MCF 10A (cell line): ENCODE measurements around the gene PDZRN4. TPM values are rescaled to one million over a fixed set of nuclear protein-coding genes. Genes with fewer than 3 reads are reported as not detected.

Experiments used
- BruUV-seq: library from RNA; stranded (reverse); fragments of 400-500 nt; replicated peaks from 2 replicates; lab custom pipeline; 2021; lab: Mats Ljungman, UMichigan
- CTCF ChIA-PET: fragments of 300-600 bp; sonication (Branson Sonifier 250); formaldehyde crosslinking; extraction: SDS; loops from one replicate; lab custom pipeline; 2021; ENCODE audit warnings: antibody characterized with exemption, inconsistent platforms; lab: Yijun Ruan, JAX
- POLR2A ChIA-PET: fragments of 300-600, 350-650 bp; sonication (Branson Sonifier 250); formaldehyde crosslinking; extraction: SDS; loops from one replicate; lab custom pipeline; 2020; ENCODE audit warnings: antibody characterized with exemption, inconsistent platforms; lab: Yijun Ruan, JAX
- DNase-seq: peaks from one replicate; pipeline ENCODE4 v3.0.0-alpha.2; 2018; ENCODE audit not compliant: unreplicated experiment
- H3K27ac Mint-ChIP-seq: one replicate; pipeline ENCODE4 v1.8.0; 2022; ENCODE audit warnings: mild to moderate bottlenecking, low read depth, mixed read lengths; ENCODE audit not compliant: unreplicated experiment
- H3K27me3 Mint-ChIP-seq: one replicate; pipeline ENCODE4 v1.8.0; 2022; ENCODE audit warnings: mixed read lengths; ENCODE audit not compliant: insufficient read depth, unreplicated experiment
- H3K36me3 Mint-ChIP-seq: one replicate; pipeline ENCODE4 v1.8.0; 2022; ENCODE audit warnings: mild to moderate bottlenecking, moderate library complexity, mixed read lengths; ENCODE audit not compliant: insufficient read depth, unreplicated experiment
- H3K4me1 Mint-ChIP-seq: one replicate; pipeline ENCODE4 v1.8.0; 2022; ENCODE audit warnings: mixed read lengths; ENCODE audit not compliant: insufficient read depth, unreplicated experiment
- H3K4me3 Mint-ChIP-seq: one replicate; pipeline ENCODE4 v1.8.0; 2022; ENCODE audit warnings: mild to moderate bottlenecking, moderate library complexity, mixed read lengths; ENCODE audit not compliant: unreplicated experiment
- H3K9me3 Mint-ChIP-seq: one replicate; pipeline ENCODE4 v1.8.0; 2022; ENCODE audit warnings: mixed read lengths; ENCODE audit not compliant: unreplicated experiment
- intact Hi-C: fragments of 100-400 bp; cut with micrococcal nuclease; formaldehyde crosslinking; loops from 2 replicates; pipeline ENCODE4 v1.14.1; 2022
- total RNA-seq: library from RNA; stranded (reverse); gene quantifications from 2 replicates; pipeline ENCODE4 v1.2.3, GENCODE V29; 2022
- TF ChIP-seq, protein P1 (sequence below): fragments of 200-600 bp; IDR thresholded peaks from one replicate; pipeline ENCODE4 v1.8.0; 2022; ENCODE audit warnings: antibody characterized with exemption, mild to moderate bottlenecking; ENCODE audit not compliant: unreplicated experiment

Gene PDZRN4
- total RNA-seq, 1 experiment from 2014 or later: not detected

DNA sequence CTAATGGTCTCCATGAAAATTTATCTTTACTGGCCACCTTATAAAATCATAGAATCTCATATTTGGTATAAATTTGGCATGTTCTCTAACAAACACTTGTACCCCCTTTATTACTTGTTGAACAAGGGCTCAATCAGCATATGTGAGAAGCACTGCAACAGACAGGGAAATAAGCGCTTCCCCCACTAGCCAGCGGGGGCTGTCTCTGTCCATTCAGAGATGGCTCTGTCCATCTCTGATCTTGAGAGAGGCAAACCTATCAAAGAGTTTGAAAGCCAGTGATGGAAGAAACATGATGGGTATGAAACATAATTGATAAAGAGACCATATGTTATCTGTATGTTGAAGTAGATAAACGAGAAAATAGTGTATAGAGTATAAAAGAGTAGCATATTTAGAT lies 326.8 kb downstream of the PDZRN4 start:
- no TSS peak for BruUV-seq
- H3K36me3 Mint-ChIP-seq: no peaks in the 10 kb centered on the region
- H3K27ac Mint-ChIP-seq: no peak overlapping the region
- ChIA-PET CTCF (interaction anchor here (0.6 to 2.0 kb wide), 2 partner anchors 200 to 510 kb away, joined by 3 to 10 read pairs; no protein-coding TSS in a partner anchor), POLR2A (no interaction called here)
- no peaks in the 10 kb centered on the region for H3K9me3 Mint-ChIP-seq
- DNase-seq: no peak
- no peak overlapping the region for H3K4me3 Mint-ChIP-seq
- TF ChIP-seq, protein P1, sequence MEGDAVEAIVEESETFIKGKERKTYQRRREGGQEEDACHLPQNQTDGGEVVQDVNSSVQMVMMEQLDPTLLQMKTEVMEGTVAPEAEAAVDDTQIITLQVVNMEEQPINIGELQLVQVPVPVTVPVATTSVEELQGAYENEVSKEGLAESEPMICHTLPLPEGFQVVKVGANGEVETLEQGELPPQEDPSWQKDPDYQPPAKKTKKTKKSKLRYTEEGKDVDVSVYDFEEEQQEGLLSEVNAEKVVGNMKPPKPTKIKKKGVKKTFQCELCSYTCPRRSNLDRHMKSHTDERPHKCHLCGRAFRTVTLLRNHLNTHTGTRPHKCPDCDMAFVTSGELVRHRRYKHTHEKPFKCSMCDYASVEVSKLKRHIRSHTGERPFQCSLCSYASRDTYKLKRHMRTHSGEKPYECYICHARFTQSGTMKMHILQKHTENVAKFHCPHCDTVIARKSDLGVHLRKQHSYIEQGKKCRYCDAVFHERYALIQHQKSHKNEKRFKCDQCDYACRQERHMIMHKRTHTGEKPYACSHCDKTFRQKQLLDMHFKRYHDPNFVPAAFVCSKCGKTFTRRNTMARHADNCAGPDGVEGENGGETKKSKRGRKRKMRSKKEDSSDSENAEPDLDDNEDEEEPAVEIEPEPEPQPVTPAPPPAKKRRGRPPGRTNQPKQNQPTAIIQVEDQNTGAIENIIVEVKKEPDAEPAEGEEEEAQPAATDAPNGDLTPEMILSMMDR: no peak
- no peaks in the 10 kb centered on the region for H3K4me1 Mint-ChIP-seq
- intact Hi-C loops: no loop called here
- peaks cover 28% of the 10 kb centered on the region for H3K27me3 Mint-ChIP-seq

DNA sequence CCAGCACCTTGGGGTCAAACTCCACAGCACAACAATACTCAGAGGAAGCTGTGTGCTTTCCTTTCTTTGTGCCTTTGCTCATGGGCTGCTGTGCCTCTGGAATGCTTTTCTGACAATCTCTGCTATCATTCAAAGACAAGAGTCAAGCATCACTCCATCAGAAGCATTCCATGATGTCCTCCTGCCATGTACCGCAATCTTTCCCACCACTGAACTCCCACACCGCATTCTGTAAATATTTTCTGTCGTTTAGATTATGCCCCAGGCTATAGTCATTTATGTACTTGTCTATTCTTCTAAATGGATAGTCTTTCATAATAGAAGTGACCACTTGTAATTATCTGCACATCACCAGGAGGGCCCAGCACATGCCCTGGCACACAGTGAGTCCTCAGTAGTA lies 327.8 kb downstream of the PDZRN4 start:
- Mint-ChIP-seq H3K9me3 (no peaks in the 10 kb centered on the region), H3K4me3 (no peak overlapping the region), H3K27ac (no peak overlapping the region), H3K36me3 (no peaks in the 10 kb centered on the region), H3K4me1 (no peaks in the 10 kb centered on the region), H3K27me3 (peaks cover 28% of the 10 kb centered on the region)
- intact Hi-C loops: no loop called here
- TF ChIP-seq, protein P1: no peak
- ChIA-PET POLR2A (no interaction called here), CTCF (no interaction called here)
- DNase-seq: no peak
- no TSS peak for BruUV-seq

DNA sequence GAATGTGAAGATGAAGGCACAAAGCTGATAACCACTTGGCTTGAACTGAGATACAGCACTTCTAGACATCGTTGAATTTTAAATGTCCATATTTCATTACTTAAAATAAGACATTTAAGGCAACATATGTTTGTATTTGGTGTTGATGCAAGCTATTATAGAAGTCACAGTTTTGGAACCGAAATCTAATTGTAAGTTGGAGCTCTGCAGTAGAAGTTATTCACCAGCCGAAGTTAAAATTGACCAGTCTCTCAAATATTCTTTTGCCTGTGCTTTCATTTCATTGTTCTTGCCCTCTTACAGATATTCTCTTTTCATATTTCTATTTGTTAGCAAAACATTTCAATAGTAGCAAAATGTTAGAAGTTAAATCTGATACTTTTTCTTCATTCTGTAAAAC lies 332.7 kb downstream of the PDZRN4 start:
- intact Hi-C loops: no loop called here
- BruUV-seq: no TSS peak
- TF ChIP-seq, protein P1: no peak
- H3K4me1 Mint-ChIP-seq: no peaks in the 10 kb centered on the region
- no peaks in the 10 kb centered on the region for H3K36me3 Mint-ChIP-seq
- peaks cover 7% of the 10 kb centered on the region for H3K27me3 Mint-ChIP-seq
- H3K4me3 Mint-ChIP-seq: no peak overlapping the region
- no peak overlapping the region for H3K27ac Mint-ChIP-seq
- no peak for DNase-seq
- CTCF ChIA-PET: no interaction called here
- H3K9me3 Mint-ChIP-seq: no peaks in the 10 kb centered on the region
- POLR2A ChIA-PET: no interaction called here

DNA sequence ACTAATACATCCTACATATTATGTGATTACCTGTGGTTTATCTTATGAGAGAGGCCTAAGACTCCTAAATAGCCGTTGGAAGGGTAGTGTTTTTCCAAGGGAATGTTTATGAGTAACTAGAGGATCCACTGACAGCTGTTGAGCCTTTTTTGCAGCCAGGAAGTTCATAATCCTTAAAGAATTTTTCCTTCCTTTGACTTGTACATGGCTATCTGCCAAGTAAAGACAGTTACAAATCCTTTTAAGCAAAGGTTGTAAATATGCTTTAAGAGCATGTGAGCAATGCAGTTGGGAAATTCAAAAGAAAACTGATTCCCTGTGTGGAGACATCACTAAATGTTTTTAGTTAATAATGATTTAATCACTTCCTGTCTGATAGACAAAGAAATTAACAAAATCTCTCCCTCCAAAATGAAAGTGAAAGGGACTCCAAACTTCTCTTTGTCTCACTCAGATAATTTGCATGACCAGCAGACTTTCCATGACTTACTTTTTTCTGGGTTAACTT lies 333.8 kb downstream of the PDZRN4 start:
- H3K36me3 Mint-ChIP-seq: peaks cover 5% of the 10 kb centered on the region
- peak; percentile 73 for DNase-seq
- POLR2A ChIA-PET: interaction anchor here (1.0 kb wide), 1 partner anchor 81 kb away, joined by 4 read pairs; no protein-coding TSS in a partner anchor
- TF ChIP-seq, protein P1: no peak
- CTCF ChIA-PET: interaction anchor here (0.6 to 0.7 kb wide), 2 partner anchors 59 to 245 kb away, joined by 3 read pairs; no protein-coding TSS in a partner anchor
- peak overlapping the region; percentile 53 for H3K4me3 Mint-ChIP-seq
- peaks cover 6% of the 10 kb centered on the region for H3K27me3 Mint-ChIP-seq
- intact Hi-C loops: no loop called here
- no peaks in the 10 kb centered on the region for H3K4me1 Mint-ChIP-seq
- no TSS peak for BruUV-seq
- no peaks in the 10 kb centered on the region for H3K9me3 Mint-ChIP-seq
- H3K27ac Mint-ChIP-seq: peak overlapping the region; percentile 49
